ENCODE measurements around the gene D2HGDH. TPM values are rescaled to one million over a fixed set of nuclear protein-coding genes. Genes with fewer than 3 reads are reported as not detected.

D2HGDH gene
- total and polyA plus RNA-seq, 2 of the 13 experiments (the other 11 are each of a cell fraction or from before 2014, with no cell fraction given): 19.2 to 20.3 TPM

GRCh38 chr2:241686324-241686649 is 48.1 kb upstream of the D2HGDH start (continued):
- TF ChIP-seq JDP2 (CRISPR knock-in tag; IDR thresholded peaks at IDR 0.05; ENCODE audit: borderline replicate concordance) (no peak), PPARG (CRISPR knock-in tag; conservative IDR thresholded peaks at IDR 0.05) (no peak), GABPB1 (CRISPR knock-in tag; IDR thresholded peaks at IDR 0.05) (no peak), WIZ (CRISPR knock-in tag; IDR thresholded peaks at IDR 0.05) (no peak), NFKBIZ (CRISPR knock-in tag; IDR thresholded peaks at IDR 0.05) (no peak), ZNF737 (CRISPR knock-in tag; IDR thresholded peaks at IDR 0.05; ENCODE audit: borderline replicate concordance) (no peak), RCOR2 (CRISPR knock-in tag; IDR thresholded peaks at IDR 0.05) (no peak)

GRCh38 chr2:241686650-241687425 is 47.6 kb upstream of the D2HGDH start, which contains the start of gene DTYMK:
TSS of gene DTYMK (minus strand) at chr2:241686815. CDS start at chr2:241686783, 32 bp downstream.
- H3K27me3 ChIP-seq (ENCODE audit: control insufficient read depth in 1 of 2, insufficient read depth in 2 of 2, low read length in 2 of 2): no peaks in the 10 kb centered on the region; a peak in 1 of 5 replicates
- peaks cover 28% of the 10 kb centered on the region for H3K4me1 ChIP-seq (ENCODE audit: insufficient read depth, low read length)
- no peak within 1 kb of the TSS for H2AFZ ChIP-seq (ENCODE audit: low read length)
- ATAC-seq: peak; percentile 95
- no peaks in the 10 kb centered on the region for H4K20me1 ChIP-seq (ENCODE audit: insufficient read depth, low read length)
- WGBS (ENCODE audit: low lambda C conversion rate): under 1% methylated on average over 33 of the region's 102 CpGs
- no peak for FAIRE-seq
- peak; percentile 94 for DNase-seq (ENCODE audit: low spot score)
- no TSS peak for BruUV-seq (replicated peaks)
- intact Hi-C loops (cut with micrococcal nuclease; ENCODE audit: unreplicated experiment) (loop anchor here (1.0 to 5.0 kb wide), 3 partner anchors 14 to 77 kb away; no protein-coding TSS in a partner anchor), in situ Hi-C loops (cut with HindIII; ENCODE audit: extremely low pct_ligation_motif_present, low pct_unique_long_range_greater_than_20kb) (no loop called here)
- ChIA-PET POLR2A (interaction anchor here (0.7 to 8.6 kb wide), 34 partner anchors 8 to 811 kb away, joined by 3 to 234 read pairs (median 4); partner anchors contain the start of genes ATG4B, D2HGDH, HDLBP and ING5), CTCF (ENCODE audit: low intra/inter-chr PET ratio, low total read pairs) (no interaction called here)
- H3K36me3 ChIP-seq (replicated peaks in 1 of 2; ENCODE audit: control insufficient read depth in 1 of 2, insufficient read depth in 2 of 2, low read length in 2 of 2): peaks cover 16 to 43% of the 10 kb centered on the region in 2 experiments
- no peaks in the 10 kb centered on the region for H3K9me3 ChIP-seq (ENCODE audit: low read length)
- peak within 1 kb of the TSS; percentile 97 for H3K9ac ChIP-seq (ENCODE audit: insufficient read depth, low read depth, low read length)
- H3K79me2 ChIP-seq (ENCODE audit: insufficient read depth, low read length): peaks cover 36% of the 10 kb centered on the region
- peak within 1 kb of the TSS; percentile 95 for H3K27ac ChIP-seq (ENCODE audit: extremely low read length, insufficient read depth, low read length)
- H3K4me3 ChIP-seq (replicated peaks in 1 of 3; ENCODE audit: insufficient read depth in 1 of 3, low read depth in 2 of 3, low read length in 3 of 3): peak within 1 kb of the TSS; percentile 92 to 96 (median 94)
- peak within 1 kb of the TSS; percentile 95 for H3K4me2 ChIP-seq (ENCODE audit: low read depth, low read length)
- TF ChIP-seq KDM4B (CRISPR knock-in tag; IDR thresholded peaks at IDR 0.05): no peak
- TF ChIP-seq ZNF101 (CRISPR knock-in tag; IDR thresholded peaks at IDR 0.05; ENCODE audit: borderline replicate concordance, low read depth): no peak
- peak; percentile 94 for TF ChIP-seq ZNF138 (CRISPR knock-in tag; IDR thresholded peaks at IDR 0.05; ENCODE audit: low read depth)
- peak; percentile 95 for TF ChIP-seq GMEB2 (CRISPR knock-in tag; IDR thresholded peaks at IDR 0.05; ENCODE audit: low read depth)
- 0 out of 2 replicates have a peak, but pooled peaks have one; percentile 76 for TF ChIP-seq ZNF235 (CRISPR knock-in tag; IDR thresholded peaks at IDR 0.05; ENCODE audit: borderline replicate concordance)
- 0 out of 4 replicates have a peak, but pooled peaks of 1 of the 2 experiments have one; percentile 34 for TF ChIP-seq EP300 (IDR thresholded peaks at IDR 0.05; ENCODE audit: low read depth in 2 of 2, low read length in 2 of 2)
- no peak; the same call in 1 of the 2 replicates for TF ChIP-seq EP300 (CRISPR knock-in tag; IDR thresholded peaks at IDR 0.05; ENCODE audit: borderline replicate concordance)
- TF ChIP-seq ZNF549 (CRISPR knock-in tag; IDR thresholded peaks at IDR 0.05): no peak
- TF ChIP-seq YEATS4 (CRISPR knock-in tag; IDR thresholded peaks at IDR 0.05; ENCODE audit: borderline replicate concordance): peak; percentile 100
- peak; percentile 67 for TF ChIP-seq MXD3 (CRISPR knock-in tag; IDR thresholded peaks at IDR 0.05)
- TF ChIP-seq ZNF280B (CRISPR knock-in tag; IDR thresholded peaks at IDR 0.05; ENCODE audit: borderline replicate concordance): peak; percentile 75
- no peak; the same call in 1 of the 2 replicates for TF ChIP-seq HOXA7 (CRISPR knock-in tag; IDR thresholded peaks at IDR 0.05)
- TF ChIP-seq MED13 (CRISPR knock-in tag; IDR thresholded peaks at IDR 0.05): peak; percentile 25; the same call in 1 of the 2 replicates

Measured in HepG2 (cell line).